Measurements from ENCODE around the gene ZNF532.

GRCh38 chr18:58997811-58998337 lies 133.2 kb downstream of the ZNF532 start:
- TF ChIP-seq, protein P1, sequence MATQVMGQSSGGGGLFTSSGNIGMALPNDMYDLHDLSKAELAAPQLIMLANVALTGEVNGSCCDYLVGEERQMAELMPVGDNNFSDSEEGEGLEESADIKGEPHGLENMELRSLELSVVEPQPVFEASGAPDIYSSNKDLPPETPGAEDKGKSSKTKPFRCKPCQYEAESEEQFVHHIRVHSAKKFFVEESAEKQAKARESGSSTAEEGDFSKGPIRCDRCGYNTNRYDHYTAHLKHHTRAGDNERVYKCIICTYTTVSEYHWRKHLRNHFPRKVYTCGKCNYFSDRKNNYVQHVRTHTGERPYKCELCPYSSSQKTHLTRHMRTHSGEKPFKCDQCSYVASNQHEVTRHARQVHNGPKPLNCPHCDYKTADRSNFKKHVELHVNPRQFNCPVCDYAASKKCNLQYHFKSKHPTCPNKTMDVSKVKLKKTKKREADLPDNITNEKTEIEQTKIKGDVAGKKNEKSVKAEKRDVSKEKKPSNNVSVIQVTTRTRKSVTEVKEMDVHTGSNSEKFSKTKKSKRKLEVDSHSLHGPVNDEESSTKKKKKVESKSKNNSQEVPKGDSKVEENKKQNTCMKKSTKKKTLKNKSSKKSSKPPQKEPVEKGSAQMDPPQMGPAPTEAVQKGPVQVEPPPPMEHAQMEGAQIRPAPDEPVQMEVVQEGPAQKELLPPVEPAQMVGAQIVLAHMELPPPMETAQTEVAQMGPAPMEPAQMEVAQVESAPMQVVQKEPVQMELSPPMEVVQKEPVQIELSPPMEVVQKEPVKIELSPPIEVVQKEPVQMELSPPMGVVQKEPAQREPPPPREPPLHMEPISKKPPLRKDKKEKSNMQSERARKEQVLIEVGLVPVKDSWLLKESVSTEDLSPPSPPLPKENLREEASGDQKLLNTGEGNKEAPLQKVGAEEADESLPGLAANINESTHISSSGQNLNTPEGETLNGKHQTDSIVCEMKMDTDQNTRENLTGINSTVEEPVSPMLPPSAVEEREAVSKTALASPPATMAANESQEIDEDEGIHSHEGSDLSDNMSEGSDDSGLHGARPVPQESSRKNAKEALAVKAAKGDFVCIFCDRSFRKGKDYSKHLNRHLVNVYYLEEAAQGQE (IDR thresholded peaks at IDR 0.05; ENCODE audit: insufficient replicate concordance, low read depth), result no peak
- no peak for TF ChIP-seq GABPA (IDR thresholded peaks at IDR 0.05; ENCODE audit: low read depth)
- TF ChIP-seq, protein P2, sequence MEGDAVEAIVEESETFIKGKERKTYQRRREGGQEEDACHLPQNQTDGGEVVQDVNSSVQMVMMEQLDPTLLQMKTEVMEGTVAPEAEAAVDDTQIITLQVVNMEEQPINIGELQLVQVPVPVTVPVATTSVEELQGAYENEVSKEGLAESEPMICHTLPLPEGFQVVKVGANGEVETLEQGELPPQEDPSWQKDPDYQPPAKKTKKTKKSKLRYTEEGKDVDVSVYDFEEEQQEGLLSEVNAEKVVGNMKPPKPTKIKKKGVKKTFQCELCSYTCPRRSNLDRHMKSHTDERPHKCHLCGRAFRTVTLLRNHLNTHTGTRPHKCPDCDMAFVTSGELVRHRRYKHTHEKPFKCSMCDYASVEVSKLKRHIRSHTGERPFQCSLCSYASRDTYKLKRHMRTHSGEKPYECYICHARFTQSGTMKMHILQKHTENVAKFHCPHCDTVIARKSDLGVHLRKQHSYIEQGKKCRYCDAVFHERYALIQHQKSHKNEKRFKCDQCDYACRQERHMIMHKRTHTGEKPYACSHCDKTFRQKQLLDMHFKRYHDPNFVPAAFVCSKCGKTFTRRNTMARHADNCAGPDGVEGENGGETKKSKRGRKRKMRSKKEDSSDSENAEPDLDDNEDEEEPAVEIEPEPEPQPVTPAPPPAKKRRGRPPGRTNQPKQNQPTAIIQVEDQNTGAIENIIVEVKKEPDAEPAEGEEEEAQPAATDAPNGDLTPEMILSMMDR (IDR thresholded peaks at IDR 0.05; ENCODE audit: insufficient read depth, low read length), result no peak
- TF ChIP-seq POLR2AphosphoS5 (IDR thresholded peaks at IDR 0.05; ENCODE audit: low read depth), result no peak
- no peak for TF ChIP-seq SPI1 (IDR thresholded peaks at IDR 0.05; ENCODE audit: borderline replicate concordance, low read depth)

Data from HL-60 (cell line).